Pancreas (tissue), 10 donors: ENCODE data around the gene INSIG2. TPM values are rescaled to one million over a fixed set of nuclear protein-coding genes. Genes with fewer than 3 reads are reported as not detected.
A peak's percentile ranks its signal among the peaks of the same experiment; 100 is the strongest.

Experiments used
- ATAC-seq, 4 donors: fragments of 200-7000 bp; cut with Tn5 transposase; one replicate each; pipeline versions ENCODE4 v1.8.0 to v1.9.1; 2020; ENCODE audit warnings: mild to moderate bottlenecking in 4 of 4, moderate library complexity in 4 of 4
- DNase-seq, 6 donors: peaks; one replicate each; pipeline ENCODE4 v3.0.0-alpha.2; 2020
- FAIRE-seq: peaks from 2 replicates; lab custom pipeline; 2012; peaks lifted over from hg19 to GRCh38; lab: Jason Lieb, UNC
- H3K27ac ChIP-seq, 4 donors: fragments of 200-600 bp; sonication (generic); 1 replicate in 3 of 4; 2 replicates in 1 of 4; pipeline versions ENCODE4 v1.5.0 to v1.8.0; 2020
- H3K27me3 ChIP-seq, 4 donors: fragments of 200-600 bp; one replicate each; pipeline ENCODE4 v1.8.0; 2021
- H3K36me3 ChIP-seq, 3 donors: fragments of 200-600 bp; sonication (generic) in 1 of 3; one replicate each; pipeline versions ENCODE4 v1.5.0 to v1.8.0; 2020 to 2021
- H3K4me1 ChIP-seq, 3 donors: fragments of 200-600 bp; one replicate each; pipeline ENCODE4 v1.8.0; 2021
- H3K4me3 ChIP-seq, 4 donors: fragments of 200-600 bp; sonication (generic) in 2 of 4; one replicate each; pipeline versions ENCODE4 v1.5.0 to v1.8.0; 2020 to 2021
- H3K9me3 ChIP-seq, 4 donors: fragments of 200-600 bp; one replicate each; pipeline ENCODE4 v1.8.0; 2021
- WGBS, 2 donors: extraction: QIAGEN DNeasy Blood & Tissue Kit; methylation state at CpG; one replicate each; pipeline ENCODE4 v1.1.7; 2013; 5-methylcytosine and 5-hydroxymethylcytosine counted together
- intact Hi-C, 3 donors: fragments of 100-400 bp; cut with DNase I; formaldehyde crosslinking; loops; one replicate each; pipeline versions ENCODE4 v1.11.1 to v1.14.2; 2022
- polyA plus RNA-seq, 2 donors: library from polyadenylated mRNA; stranded (reverse); fragments of 200-250 nt; gene quantifications; one replicate each; pipeline ENCODE4 v1.2.3, GENCODE V29; 2013
- total RNA-seq, 6 donors: library from RNA; stranded (reverse); fragmentation: NEBNext Ultra II Directional in 4 of 6; extraction: Animal tissue kit (Norgen Biotek cat#: 25700) in 4 of 6; gene quantifications; one replicate each; pipeline versions ENCODE4 v1.2.1 to v1.2.4, GENCODE V29; 2021 to 2023
- TF ChIP-seq, protein P1 (sequence below), 4 donors: fragments of 200-600 bp; sonication (generic) in 3 of 4; IDR thresholded peaks; one replicate each; pipeline versions ENCODE4 v1.5.0 to v1.8.0; 2021; ENCODE audit warnings: antibody characterized with exemption in 4 of 4
- donor health status: healthy with polysubstance abuse.
- donor health status: DM: no; HTN: no; CAD: no; lungs with moderate emphysema.
- donor health status: DM: no; HTN: no; CAD: no.
- donor health status: control.
- donor health status: control.
- donor health status: Bipolar disorder and iron deficiency.
- donor health status: DM: yes; HTN: yes; CAD: no.
- donor health status: DM: no; HTN: no; CAD: no.
- donor health status: DM: no; HTN: no; CAD: no.
- donor health status: DM: yes; HTN: yes; CAD: no.

The INSIG2 gene
- total and polyA plus RNA-seq, 8 donors = 7.9 to 23.0 (median 14.2) TPM

DNA sequence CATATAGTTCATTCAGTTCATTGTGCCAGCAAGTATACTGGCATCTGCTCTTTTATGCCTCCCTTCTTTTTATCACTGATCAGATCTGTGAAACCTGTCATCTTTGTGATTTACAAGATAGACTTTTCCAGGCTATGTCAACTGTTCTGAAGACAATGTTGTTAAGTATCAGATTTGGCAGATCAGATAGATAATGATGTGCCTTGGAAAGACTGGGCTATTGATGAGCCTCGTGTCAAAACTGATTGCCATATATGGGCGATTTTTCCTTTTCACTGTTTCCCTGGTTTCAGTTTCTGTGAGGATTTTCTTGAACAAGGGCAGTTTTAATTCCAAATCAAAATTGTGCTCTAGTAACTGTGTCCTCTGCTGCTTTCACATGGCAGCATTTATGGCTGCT lies 26.6 kb downstream of the INSIG2 start:
- FAIRE-seq (no peak), DNase-seq (no peak), ATAC-seq (no peak)
- H3K4me3 ChIP-seq = no peak overlapping the region
- no peaks in the 10 kb centered on the region for H3K27me3 ChIP-seq
- H3K9me3 ChIP-seq = no peaks in the 10 kb centered on the region
- H3K36me3 ChIP-seq = no peaks in the 10 kb centered on the region
- intact Hi-C loops = no loop called here
- no peak overlapping the region for H3K27ac ChIP-seq
- H3K4me1 ChIP-seq = peaks cover 0 to 4% (median 0%) of the 10 kb centered on the region in 3 donors
- 87 to 91% methylated on average over 2 of the region's 2 CpGs for WGBS, 2 donors
- TF ChIP-seq, protein P1, sequence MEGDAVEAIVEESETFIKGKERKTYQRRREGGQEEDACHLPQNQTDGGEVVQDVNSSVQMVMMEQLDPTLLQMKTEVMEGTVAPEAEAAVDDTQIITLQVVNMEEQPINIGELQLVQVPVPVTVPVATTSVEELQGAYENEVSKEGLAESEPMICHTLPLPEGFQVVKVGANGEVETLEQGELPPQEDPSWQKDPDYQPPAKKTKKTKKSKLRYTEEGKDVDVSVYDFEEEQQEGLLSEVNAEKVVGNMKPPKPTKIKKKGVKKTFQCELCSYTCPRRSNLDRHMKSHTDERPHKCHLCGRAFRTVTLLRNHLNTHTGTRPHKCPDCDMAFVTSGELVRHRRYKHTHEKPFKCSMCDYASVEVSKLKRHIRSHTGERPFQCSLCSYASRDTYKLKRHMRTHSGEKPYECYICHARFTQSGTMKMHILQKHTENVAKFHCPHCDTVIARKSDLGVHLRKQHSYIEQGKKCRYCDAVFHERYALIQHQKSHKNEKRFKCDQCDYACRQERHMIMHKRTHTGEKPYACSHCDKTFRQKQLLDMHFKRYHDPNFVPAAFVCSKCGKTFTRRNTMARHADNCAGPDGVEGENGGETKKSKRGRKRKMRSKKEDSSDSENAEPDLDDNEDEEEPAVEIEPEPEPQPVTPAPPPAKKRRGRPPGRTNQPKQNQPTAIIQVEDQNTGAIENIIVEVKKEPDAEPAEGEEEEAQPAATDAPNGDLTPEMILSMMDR (IDR thresholded peaks at IDR 0.05) = no peak

DNA sequence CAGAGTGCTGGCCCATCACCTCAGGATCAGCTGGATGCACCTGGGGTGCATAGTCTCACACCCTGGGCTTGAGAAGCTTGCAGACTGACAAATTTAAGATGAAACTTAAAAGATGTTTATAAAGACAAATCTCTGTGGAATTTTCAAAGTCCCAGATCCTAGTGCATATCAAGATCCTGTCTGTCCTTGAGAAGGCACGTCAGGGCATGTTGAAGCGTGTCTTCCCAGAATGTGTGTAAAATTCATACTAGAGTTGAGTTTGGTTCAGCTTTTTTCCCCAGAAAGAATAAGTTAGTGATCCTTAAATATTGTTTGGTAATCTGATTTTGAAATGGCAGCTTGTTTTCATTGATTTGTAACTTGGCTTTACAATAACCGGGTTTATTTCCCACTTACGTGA lies 27.5 kb downstream of the INSIG2 start:
- FAIRE-seq (no peak), DNase-seq (no peak), ATAC-seq (no peak)
- WGBS, 2 donors = 90 to 91% methylated on average over 4 of the region's 4 CpGs
- no peak overlapping the region for H3K27ac ChIP-seq
- no peaks in the 10 kb centered on the region for H3K36me3 ChIP-seq
- peaks cover 0 to 4% (median 0%) of the 10 kb centered on the region in 3 donors for H3K4me1 ChIP-seq
- TF ChIP-seq, protein P1 (IDR thresholded peaks at IDR 0.05) = no peak
- intact Hi-C loops = no loop called here
- H3K4me3 ChIP-seq = no peak overlapping the region
- no peaks in the 10 kb centered on the region for H3K27me3 ChIP-seq
- H3K9me3 ChIP-seq = no peaks in the 10 kb centered on the region

DNA sequence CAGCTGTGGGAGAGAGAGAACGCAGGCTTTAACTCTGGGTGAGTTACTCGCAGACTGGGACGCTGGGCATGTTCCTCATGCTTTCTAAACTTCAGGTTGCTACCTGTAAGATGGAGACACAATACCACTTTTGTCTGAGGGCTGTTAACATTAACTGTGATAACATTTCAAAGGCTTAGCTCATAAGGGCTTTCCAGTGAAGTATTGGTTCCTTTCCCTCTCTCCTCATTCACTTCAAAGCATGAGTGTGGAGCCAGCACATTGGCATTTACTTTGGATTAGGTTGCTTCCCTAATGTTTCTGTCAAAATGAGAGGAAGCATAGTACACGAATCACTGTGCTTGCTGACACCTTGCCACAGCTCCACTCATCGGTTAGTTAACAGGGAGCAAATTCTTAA lies 30.2 kb downstream of the INSIG2 start:
- H3K4me3 ChIP-seq = no peak overlapping the region
- H3K27me3 ChIP-seq = no peaks in the 10 kb centered on the region
- H3K27ac ChIP-seq = peak overlapping the region in 3 of 4 donors; percentile 14 to 44 (median 23)
- ATAC-seq (peak in 3 of 4 donors; percentile 17 to 69 (median 58)), DNase-seq (no peak), FAIRE-seq (no peak)
- TF ChIP-seq, protein P1 (IDR thresholded peaks at IDR 0.05) = no peak
- no peaks in the 10 kb centered on the region for H3K9me3 ChIP-seq
- H3K36me3 ChIP-seq = no peaks in the 10 kb centered on the region
- peaks cover 0 to 13% (median 10%) of the 10 kb centered on the region in 3 donors for H3K4me1 ChIP-seq
- WGBS, 2 donors = 62 to 66% methylated on average over 5 of the region's 5 CpGs
- intact Hi-C loops = no loop called here

DNA sequence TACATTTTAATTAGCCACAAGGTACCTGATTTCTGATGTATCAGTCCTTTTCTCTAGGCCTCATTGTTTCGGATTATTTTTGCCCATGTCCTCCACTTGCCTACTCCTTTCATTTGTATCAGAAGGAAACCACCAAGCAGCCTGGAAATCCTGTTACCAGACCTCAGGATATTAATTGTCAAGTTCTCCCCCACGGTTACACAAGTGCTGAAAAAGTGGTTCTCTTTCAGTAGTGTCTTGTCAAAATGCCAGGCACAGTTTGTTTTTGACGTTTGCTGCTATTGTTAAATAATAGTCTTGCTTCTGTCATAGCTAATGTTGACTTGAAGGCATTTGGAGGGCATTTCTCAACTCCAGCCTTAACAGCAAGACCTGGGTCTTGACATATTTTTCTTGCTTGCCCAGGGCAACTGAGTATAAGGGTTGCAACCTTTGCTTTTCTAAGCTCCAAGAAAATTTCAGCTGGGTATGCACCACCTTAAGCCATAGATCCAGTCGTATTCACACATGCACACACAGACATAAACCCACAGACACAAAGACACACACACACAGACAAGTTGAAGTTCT lies 31.0 kb downstream of the INSIG2 start:
- Histone ChIP-seq H3K27ac (no peak overlapping the region), H3K9me3 (no peaks in the 10 kb centered on the region), H3K4me3 (no peak overlapping the region), H3K4me1 (peaks cover 0 to 18% (median 17%) of the 10 kb centered on the region in 3 donors), H3K27me3 (no peaks in the 10 kb centered on the region), H3K36me3 (no peaks in the 10 kb centered on the region)
- ATAC-seq = no peak
- 53 to 57% methylated on average over 4 of the region's 4 CpGs for WGBS, 2 donors
- FAIRE-seq = no peak
- TF ChIP-seq, protein P1 (IDR thresholded peaks at IDR 0.05) = no peak
- no peak for DNase-seq
- intact Hi-C loops = no loop called here

DNA sequence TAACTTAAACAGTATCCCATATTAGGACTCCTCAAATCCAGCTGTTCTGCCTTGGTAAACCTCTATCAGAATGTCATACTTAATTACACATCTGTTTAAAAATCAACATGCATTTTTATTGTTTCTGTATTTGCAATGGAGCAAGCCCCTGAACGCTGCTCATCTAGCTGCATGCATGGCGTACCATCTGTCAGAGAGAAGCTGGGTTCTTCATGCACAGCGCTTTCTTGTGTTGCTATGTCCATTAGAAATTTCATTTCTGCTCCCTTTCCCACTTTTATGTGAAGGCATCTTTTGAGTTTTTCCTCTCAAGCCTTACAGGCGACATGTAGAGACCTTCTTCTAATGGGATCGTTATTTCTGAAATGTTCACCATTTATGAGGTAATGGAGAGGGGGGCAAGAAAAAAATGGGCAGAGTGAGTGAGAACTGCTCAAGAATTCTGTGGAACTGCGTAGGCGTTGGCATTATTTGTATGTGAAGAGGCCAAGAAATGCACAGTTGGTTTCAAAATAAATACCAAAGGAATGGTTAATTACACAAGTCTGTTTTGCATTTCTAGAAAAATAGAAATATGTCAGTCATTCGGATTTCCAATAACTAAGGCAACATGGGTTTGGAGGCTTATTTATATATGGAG lies 31.6 kb downstream of the INSIG2 start:
- H3K4me3 ChIP-seq = no peak overlapping the region
- no peaks in the 10 kb centered on the region for H3K27me3 ChIP-seq
- H3K27ac ChIP-seq = no peak overlapping the region
- intact Hi-C loops = no loop called here
- H3K4me1 ChIP-seq = peaks cover 0 to 19% (median 17%) of the 10 kb centered on the region in 3 donors
- FAIRE-seq = no peak
- no peak for ATAC-seq
- 95 to 96% methylated on average over 8 of the region's 8 CpGs for WGBS, 2 donors
- H3K36me3 ChIP-seq = no peaks in the 10 kb centered on the region
- DNase-seq = no peak
- TF ChIP-seq, protein P1 (IDR thresholded peaks at IDR 0.05) = no peak
- H3K9me3 ChIP-seq = no peaks in the 10 kb centered on the region
